Muscle of leg (tissue), 11 donors: Measurements from ENCODE around the gene PDE3A. TPM values are rescaled to one million over a fixed set of nuclear protein-coding genes. Genes with fewer than 3 reads are reported as not detected.

Source experiments
- DNase-seq: peaks from one replicate; pipeline ENCODE4 v3.0.0; 2013
- H3K27ac ChIP-seq: one replicate; pipeline ENCODE4 v1.5.1; 2013; ENCODE audit warnings: mild to moderate bottlenecking, low read length, control low read depth
- H3K27me3 ChIP-seq: one replicate; pipeline ENCODE4 v1.6.1; 2013; ENCODE audit warnings: low read length; ENCODE audit not compliant: control insufficient read depth, insufficient read depth
- H3K36me3 ChIP-seq: one replicate; pipeline ENCODE4 v1.6.1; 2013; ENCODE audit warnings: low read length; ENCODE audit not compliant: control insufficient read depth, insufficient read depth
- H3K4me1 ChIP-seq: one replicate; pipeline ENCODE4 v1.6.1; 2013; ENCODE audit warnings: low read length; ENCODE audit not compliant: control insufficient read depth, insufficient read depth
- H3K4me3 ChIP-seq: one replicate; pipeline ENCODE4 v1.5.1; 2013; ENCODE audit warnings: low read length, control low read depth
- H3K9me3 ChIP-seq: replicated peaks from 2 replicates; pipeline ENCODE4 v1.6.1; 2013; ENCODE audit warnings: low read depth, low read length; ENCODE audit not compliant: control insufficient read depth
- WGBS: methylation state at CpG from one replicate; pipeline ENCODE4 v1.1.5; 2013; ENCODE audit warnings: missing lambda C conversion rate; ENCODE audit not compliant: insufficient coverage; 5-methylcytosine and 5-hydroxymethylcytosine counted together
- polyA plus RNA-seq, 8 donors: library from polyadenylated mRNA; unstranded; fragments of 120-200 nt; gene quantifications; one replicate each; pipeline versions ENCODE4 v1.2.1 to v1.2.3, GENCODE V29; 2013; ENCODE audit warnings: inconsistent platforms in 1 of 8, low replicate concordance in 1 of 8; ENCODE audit not compliant: insufficient read length in 8 of 8, insufficient read depth in 1 of 8
- total RNA-seq: library from RNA; stranded (reverse); fragments of 120-200 nt; gene quantifications from one replicate; pipeline ENCODE4 v1.2.4, GENCODE V29; 2013

PDE3A gene
- total and polyA plus RNA-seq, 9 donors = 8.4 to 12.9 (median 11.0) TPM

DNA sequence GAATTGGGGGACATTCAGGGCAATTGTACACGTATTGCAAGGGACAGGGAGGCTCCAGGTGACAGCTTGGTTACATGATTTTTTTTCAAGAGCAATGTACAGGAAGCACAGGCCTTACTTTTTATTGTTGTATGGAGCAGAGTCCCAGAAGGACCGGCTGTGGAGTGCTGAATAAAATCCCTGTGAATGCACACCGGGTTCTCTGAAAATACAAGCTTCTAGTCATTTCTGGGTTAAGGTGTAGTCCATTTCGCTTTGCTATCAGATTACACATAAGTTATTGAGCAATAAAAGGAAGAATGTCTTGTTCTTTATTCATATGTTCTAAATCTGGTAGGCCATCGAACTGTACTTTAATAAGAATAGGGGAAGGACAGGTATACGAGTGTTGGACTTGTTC, 52.2 kb downstream of the PDE3A start:
- Histone ChIP-seq H3K4me1 (no peaks in the 10 kb centered on the region), H3K9me3 (no peaks in the 10 kb centered on the region), H3K27ac (no peak overlapping the region), H3K27me3 (no peaks in the 10 kb centered on the region), H3K4me3 (no peak overlapping the region), H3K36me3 (no peaks in the 10 kb centered on the region)
- WGBS = 37% methylated on average over 2 of the region's 6 CpGs
- DNase-seq = no peak

DNA sequence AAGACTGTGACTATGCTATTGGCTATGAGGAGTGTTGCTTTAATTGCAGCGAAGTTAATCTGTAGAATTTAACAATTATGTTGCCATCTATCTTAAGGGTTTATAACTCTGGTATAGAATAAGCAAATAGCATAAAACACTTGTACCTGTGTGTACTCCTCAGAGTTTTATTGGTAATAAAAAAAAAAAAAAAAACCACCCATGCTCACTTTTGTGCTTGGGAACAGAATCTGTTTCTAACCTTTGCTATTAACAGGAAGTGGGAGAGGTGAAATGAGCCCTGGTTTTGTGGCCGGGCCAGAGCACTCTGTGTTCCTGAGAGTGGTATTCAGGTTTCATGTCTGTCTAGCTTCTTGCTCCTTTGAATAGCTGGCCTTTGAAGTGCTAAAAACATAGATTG, 53.1 kb downstream of the PDE3A start:
- Histone ChIP-seq H3K36me3 (no peaks in the 10 kb centered on the region), H3K27ac (no peak overlapping the region), H3K9me3 (no peaks in the 10 kb centered on the region), H3K4me3 (no peak overlapping the region), H3K4me1 (no peaks in the 10 kb centered on the region), H3K27me3 (no peaks in the 10 kb centered on the region)
- 71% methylated on average over 1 of the region's 2 CpGs for WGBS
- DNase-seq = no peak

DNA sequence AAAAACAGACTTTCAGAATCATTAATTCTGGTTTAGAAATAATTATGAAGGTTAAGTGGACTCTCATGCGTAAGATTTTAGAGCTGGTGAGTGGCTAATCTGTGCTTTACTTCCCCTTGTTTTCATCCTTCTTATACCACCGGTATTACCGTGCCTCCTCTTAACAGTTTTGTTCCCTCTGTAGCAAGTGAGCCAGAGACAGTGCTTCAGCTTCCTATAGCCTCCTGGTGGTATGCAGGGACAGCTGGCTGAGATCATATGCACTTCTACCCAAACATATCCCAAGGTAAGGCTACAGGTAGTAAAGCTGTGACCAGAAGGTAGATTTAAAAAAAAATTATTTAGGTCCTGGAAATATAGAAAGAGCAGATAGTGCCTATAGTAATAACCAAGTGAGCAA, 55.2 kb downstream of the PDE3A start:
- DNase-seq = no peak
- no peaks in the 10 kb centered on the region for H3K36me3 ChIP-seq
- no peaks in the 10 kb centered on the region for H3K9me3 ChIP-seq
- whole genome bisulfite sequencing = no CpG with 5 or more reads among the region's 3 CpGs
- no peaks in the 10 kb centered on the region for H3K27me3 ChIP-seq
- no peak overlapping the region for H3K4me3 ChIP-seq
- no peak overlapping the region for H3K27ac ChIP-seq
- H3K4me1 ChIP-seq = no peaks in the 10 kb centered on the region

DNA sequence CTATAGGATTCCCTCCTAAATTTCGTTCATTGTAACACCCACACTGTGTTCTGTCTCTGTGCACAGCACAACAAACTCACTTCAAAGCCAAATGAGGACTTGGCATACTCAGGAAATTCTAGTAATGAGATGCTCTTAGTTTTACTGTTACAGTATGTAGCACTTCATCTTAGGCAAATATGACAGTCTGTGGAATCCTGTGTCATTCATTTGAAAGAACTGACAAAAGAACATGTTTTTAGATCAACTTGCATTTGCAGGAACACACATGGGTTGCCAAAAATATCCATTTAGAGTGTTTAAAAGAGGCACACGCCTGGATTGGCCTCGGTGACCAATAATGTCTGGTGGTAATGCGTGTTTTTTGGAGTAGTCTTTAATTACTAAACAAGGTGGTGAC, 56.5 kb downstream of the PDE3A start:
- no peaks in the 10 kb centered on the region for H3K36me3 ChIP-seq
- no peaks in the 10 kb centered on the region for H3K9me3 ChIP-seq
- peak overlapping the region; percentile 81 for H3K27ac ChIP-seq
- H3K4me1 ChIP-seq = no peaks in the 10 kb centered on the region
- WGBS = no CpG with 5 or more reads among the region's 4 CpGs
- H3K4me3 ChIP-seq = no peak overlapping the region
- DNase-seq = peak; percentile 28
- H3K27me3 ChIP-seq = no peaks in the 10 kb centered on the region

DNA sequence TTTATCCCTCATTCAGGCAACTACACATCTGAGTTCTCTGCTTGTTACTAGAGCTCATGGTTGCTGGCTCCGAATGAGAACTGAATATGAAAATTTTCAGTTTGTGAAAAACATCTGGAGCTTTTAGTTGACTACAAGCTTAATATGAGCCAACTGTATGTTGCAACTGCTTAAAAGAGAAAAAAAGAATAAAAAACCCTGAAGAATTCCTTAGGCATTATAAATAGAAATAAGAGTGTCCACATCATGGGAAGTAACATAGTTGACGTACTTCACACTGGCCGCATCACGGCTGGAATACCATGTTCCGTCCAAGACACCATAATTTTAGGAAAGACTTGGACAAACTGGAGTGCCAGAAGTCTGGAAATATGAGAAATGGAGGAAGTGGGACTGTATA, 57.9 kb downstream of the PDE3A start:
- Histone ChIP-seq H3K36me3 (no peaks in the 10 kb centered on the region), H3K4me1 (no peaks in the 10 kb centered on the region), H3K27me3 (no peaks in the 10 kb centered on the region), H3K9me3 (no peaks in the 10 kb centered on the region), H3K27ac (peak overlapping the region; percentile 81), H3K4me3 (no peak overlapping the region)
- WGBS = 60% methylated on average over 1 of the region's 5 CpGs
- peak; percentile 98 for DNase-seq

DNA sequence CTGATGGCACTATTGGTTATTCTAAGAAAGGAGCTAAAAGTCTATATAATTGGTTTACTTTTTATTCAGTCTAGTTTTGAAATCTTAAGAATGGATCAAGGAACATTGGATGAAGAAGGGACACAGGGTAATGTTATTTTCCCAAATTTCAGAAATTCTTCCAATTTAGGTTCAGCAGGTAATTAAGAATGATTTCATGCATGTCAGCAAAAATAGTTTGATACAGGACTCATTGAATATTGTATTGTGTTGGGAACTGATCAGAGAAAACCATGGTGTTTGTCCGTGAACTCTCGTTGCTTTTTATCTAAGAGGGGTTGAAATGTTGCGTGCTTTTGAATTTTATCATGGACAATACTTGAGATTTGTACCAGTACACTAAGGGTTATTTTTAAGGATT, 58.6 kb downstream of the PDE3A start:
- DNase-seq = no peak
- Histone ChIP-seq H3K36me3 (no peaks in the 10 kb centered on the region), H3K4me3 (no peak overlapping the region), H3K27ac (peak overlapping the region; percentile 81), H3K9me3 (no peaks in the 10 kb centered on the region), H3K27me3 (no peaks in the 10 kb centered on the region), H3K4me1 (no peaks in the 10 kb centered on the region)
- WGBS = 100% methylated on average over 2 of the region's 3 CpGs

DNA sequence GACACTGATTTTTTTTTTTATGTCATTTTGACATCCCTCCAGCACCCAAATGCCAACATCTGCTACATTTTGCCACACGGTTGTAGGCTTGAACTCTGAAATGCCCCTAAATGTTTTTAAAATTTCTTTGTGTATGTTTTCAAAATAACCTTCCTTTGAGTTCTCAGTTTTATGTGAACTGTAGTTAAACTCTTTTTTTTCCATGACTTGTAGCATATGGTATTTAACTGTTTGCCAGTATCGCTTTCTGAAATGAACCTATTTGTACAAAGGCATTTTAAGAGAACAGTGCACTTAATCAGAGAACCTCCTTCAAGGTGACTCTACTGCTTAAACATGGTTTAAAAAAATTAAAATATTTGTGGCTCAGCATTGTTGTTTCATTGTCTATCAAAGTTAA, 61.5 kb downstream of the PDE3A start:
- Histone ChIP-seq H3K27me3 (no peaks in the 10 kb centered on the region), H3K9me3 (no peaks in the 10 kb centered on the region), H3K4me1 (no peaks in the 10 kb centered on the region), H3K4me3 (no peak overlapping the region), H3K36me3 (no peaks in the 10 kb centered on the region), H3K27ac (no peak overlapping the region)
- no CpG with 5 or more reads among the region's 2 CpGs for WGBS
- peak; percentile 81 for DNase-seq

DNA sequence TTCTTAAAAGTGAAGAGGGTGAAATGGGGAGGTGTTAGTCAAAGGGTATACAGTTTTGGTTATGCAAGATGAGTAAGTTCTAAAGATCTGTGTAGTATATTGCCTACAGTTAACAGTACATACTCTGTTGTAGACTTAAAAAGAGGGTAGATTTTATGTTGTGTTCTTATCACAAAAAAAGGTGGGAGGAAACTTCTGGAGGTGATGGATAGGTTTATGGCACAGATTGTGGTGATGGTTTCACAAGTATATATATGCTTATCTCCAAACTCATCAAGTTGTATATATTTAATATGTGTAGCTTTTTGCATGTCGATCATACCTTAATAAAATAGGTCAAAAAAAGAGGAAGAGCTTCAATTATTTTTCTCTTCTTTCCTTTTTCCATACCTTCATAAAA, 64.0 kb downstream of the PDE3A start:
- WGBS = no CpG with 5 or more reads among the region's 1 CpG
- Histone ChIP-seq H3K27me3 (no peaks in the 10 kb centered on the region), H3K4me3 (no peak overlapping the region), H3K4me1 (peaks cover 3% of the 10 kb centered on the region), H3K27ac (no peak overlapping the region), H3K9me3 (no peaks in the 10 kb centered on the region), H3K36me3 (no peaks in the 10 kb centered on the region)
- no peak for DNase-seq

DNA sequence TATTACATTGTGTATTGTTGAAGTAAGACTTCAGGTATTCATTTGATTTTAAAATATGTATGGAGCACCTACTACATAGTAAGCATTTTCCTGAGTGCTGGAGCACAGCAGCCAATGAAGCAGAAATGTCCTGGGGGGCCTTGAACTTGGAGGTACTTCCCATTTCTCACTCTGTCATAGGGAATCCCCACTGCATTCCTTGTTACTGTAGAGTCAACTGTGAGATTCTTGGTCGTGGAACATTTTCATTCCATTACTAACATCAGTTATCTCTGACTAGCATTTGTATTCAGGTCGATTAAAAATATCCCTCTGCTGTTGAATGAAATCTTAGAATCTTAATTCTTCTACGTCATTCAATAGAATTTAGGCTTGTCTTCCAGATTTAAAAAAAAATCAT, 66.7 kb downstream of the PDE3A start:
- H3K4me3 ChIP-seq = no peak overlapping the region
- no peaks in the 10 kb centered on the region for H3K36me3 ChIP-seq
- WGBS = no CpG with 5 or more reads among the region's 3 CpGs
- H3K27me3 ChIP-seq = no peaks in the 10 kb centered on the region
- H3K27ac ChIP-seq = peak overlapping the region; percentile 89
- peaks cover 5% of the 10 kb centered on the region for H3K4me1 ChIP-seq
- peak; percentile 68 for DNase-seq
- no peaks in the 10 kb centered on the region for H3K9me3 ChIP-seq

DNA sequence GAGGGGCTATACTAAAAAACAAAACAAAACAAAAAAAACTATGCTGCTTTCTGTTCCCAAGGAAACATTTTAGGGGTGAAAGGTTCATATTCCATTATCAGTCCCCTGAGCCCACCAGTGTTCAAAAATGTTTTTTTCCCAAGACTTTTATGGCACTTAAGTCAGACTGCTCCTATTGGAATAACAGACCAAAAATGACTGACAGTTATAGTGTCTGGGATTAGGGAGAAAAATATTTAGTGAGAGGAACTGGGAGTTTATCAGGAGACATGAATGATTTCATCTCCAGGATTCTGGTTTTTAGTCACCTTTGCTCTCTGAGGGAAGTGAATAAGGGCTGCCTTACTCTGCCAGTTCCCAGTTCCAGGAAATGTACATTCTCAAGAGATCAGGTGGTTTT, 68.0 kb downstream of the PDE3A start:
- no peaks in the 10 kb centered on the region for H3K9me3 ChIP-seq
- H3K27me3 ChIP-seq = no peaks in the 10 kb centered on the region
- H3K4me1 ChIP-seq = peaks cover 5% of the 10 kb centered on the region
- peak; percentile 88 for DNase-seq
- no peak overlapping the region for H3K4me3 ChIP-seq
- H3K27ac ChIP-seq = peak overlapping the region; percentile 89
- H3K36me3 ChIP-seq = no peaks in the 10 kb centered on the region

DNA sequence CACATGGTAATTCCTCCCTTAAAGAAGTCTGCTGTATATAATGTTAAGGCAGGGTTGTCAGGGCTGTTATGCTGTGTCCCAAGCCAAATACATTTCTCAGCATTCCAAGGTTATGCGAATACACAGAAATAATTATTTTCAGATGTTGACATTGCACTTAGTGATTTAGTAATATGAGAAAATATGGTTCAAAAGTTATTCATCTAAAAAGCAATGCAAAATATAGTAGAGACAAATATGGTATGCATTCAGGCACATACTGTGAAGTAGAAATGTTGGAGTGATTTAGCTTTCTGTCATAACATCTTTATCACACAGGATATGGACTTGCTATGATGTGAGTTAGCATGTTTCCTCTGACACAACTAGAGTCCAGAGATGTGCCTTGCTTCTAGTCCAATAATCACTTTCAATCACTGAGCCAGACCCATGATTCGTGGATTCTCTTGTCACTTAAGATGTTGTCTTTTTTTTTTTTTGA, 70.0 kb downstream of the PDE3A start:
- Histone ChIP-seq H3K27me3 (no peaks in the 10 kb centered on the region), H3K27ac (peak overlapping the region; percentile 89), H3K9me3 (no peaks in the 10 kb centered on the region), H3K4me1 (peaks cover 5% of the 10 kb centered on the region), H3K4me3 (no peak overlapping the region), H3K36me3 (no peaks in the 10 kb centered on the region)
- peak; percentile 97 for DNase-seq
- WGBS = no CpG with 5 or more reads among the region's 2 CpGs
